HG03571 (cell line): ENCODE measurements around the gene SEZ6.

ENCODE experiments used
- ATAC-seq: cut with Tn5 transposase; IDR thresholded peaks from one replicate; pipeline ENCODE4 v1.9.1; 2021; ENCODE audit not compliant: unreplicated experiment

SEZ6 gene

GRCh38 chr17:28956861-28957260 lies 49.0 kb downstream of the SEZ6 start:
- no peak for ATAC-seq

GRCh38 chr17:28956112-28956511 lies 49.7 kb downstream of the SEZ6 start:
- no peak for ATAC-seq

GRCh38 chr17:28955408-28955807 lies 50.4 kb downstream of the SEZ6 start:
- ATAC-seq = no peak

- no peak for ATAC-seq
Observed at GRCh38 chr17:28954886-28955285, 50.9 kb downstream of the SEZ6 start.

GRCh38 chr17:28953444-28954118 lies 52.3 kb downstream of the SEZ6 start:
- ATAC-seq = no peak

- ATAC-seq = peak; percentile 59
Observed at GRCh38 chr17:28951991-28952975, 53.5 kb downstream of the SEZ6 start.

GRCh38 chr17:28951428-28951990 lies 54.3 kb downstream of the SEZ6 start, which contains the start of gene PHF12:
Gene PHF12, minus strand, starts transcription at chr17:28951518. Its CDS starts 558 bp downstream, at chr17:28950960.
- peak; percentile 43 for ATAC-seq

- ATAC-seq = no peak
Observed at GRCh38 chr17:28950752-28951427, 54.9 kb downstream of the SEZ6 start.

- ATAC-seq = no peak
Observed at GRCh38 chr17:28950017-28950751, 55.6 kb downstream of the SEZ6 start.

GRCh38 chr17:28949185-28950016 lies 56.4 kb downstream of the SEZ6 start:
- no peak for ATAC-seq

- ATAC-seq = no peak
Observed at GRCh38 chr17:28948873-28949184, 57.0 kb downstream of the SEZ6 start.

GRCh38 chr17:28948342-28948741 lies 57.5 kb downstream of the SEZ6 start:
- no peak for ATAC-seq

GRCh38 chr17:28947639-28948038 lies 58.2 kb downstream of the SEZ6 start:
- no peak for ATAC-seq

GRCh38 chr17:28946239-28946638 lies 59.6 kb downstream of the SEZ6 start:
- ATAC-seq = no peak

- no peak for ATAC-seq
Observed at GRCh38 chr17:28944862-28945741, 60.7 kb downstream of the SEZ6 start.

GRCh38 chr17:28944343-28944742 lies 61.5 kb downstream of the SEZ6 start:
- no peak for ATAC-seq

- ATAC-seq = no peak
Observed at GRCh38 chr17:28942925-28943324, 62.9 kb downstream of the SEZ6 start.

GRCh38 chr17:28941251-28941650 lies 64.6 kb downstream of the SEZ6 start:
- no peak for ATAC-seq

- ATAC-seq = no peak
Observed at GRCh38 chr17:28940675-28941074, 65.2 kb downstream of the SEZ6 start.
